Prostate gland (tissue), 2 donors: ENCODE results near the gene UBC. TPM values are rescaled to one million over a fixed set of nuclear protein-coding genes. Genes with fewer than 3 reads are reported as not detected.

Source experiments
- DNase-seq: peaks from one replicate; pipeline ENCODE4 v3.0.0-alpha.2; 2019; ENCODE audit warnings: low spot score
- H3K27ac ChIP-seq, 2 donors: fragments of 200-600 bp; sonication (generic); 2 replicates each; pipeline ENCODE4 v1.5.1; 2017 to 2019
- H3K27me3 ChIP-seq: fragments of 200-600 bp; sonication (generic); replicated peaks from 2 replicates; pipeline ENCODE4 v1.5.1; 2019; ENCODE audit not compliant: insufficient read depth
- H3K36me3 ChIP-seq, 2 donors: fragments of 200-600 bp; sonication (generic); 1 replicate in 1 of 2; 2 replicates in 1 of 2; pipeline versions ENCODE4 v1.5.1 to v1.8.1; 2017 to 2019
- H3K4me1 ChIP-seq: fragments of 200-600 bp; sonication (generic); replicated peaks from 2 replicates; pipeline ENCODE4 v1.5.1; 2019
- H3K4me3 ChIP-seq, 2 donors: fragments of 200-600 bp; sonication (generic); 2 replicates each; pipeline ENCODE4 v1.5.1; 2017 to 2019
- H3K9me3 ChIP-seq: fragments of 200-600 bp; sonication (generic); 2 replicates; pipeline ENCODE4 v1.5.1; 2017
- CTCF ChIP-seq, 4 experiments: fragments of 200-600 bp in 2 of 4; fragments of 450-650 bp in 2 of 4; sonication (generic) in 2 of 4; IDR thresholded peaks; 1 replicate in 3 of 4; 2 replicates in 1 of 4; pipeline ENCODE4 v1.5.1; 2016 to 2019; ENCODE audit warnings: antibody characterized with exemption in 4 of 4, mild to moderate bottlenecking in 2 of 4, moderate library complexity in 2 of 4
- POLR2A ChIP-seq: fragments of 450-650 bp; IDR thresholded peaks from one replicate; pipeline ENCODE4 v1.6.1; 2016; ENCODE audit warnings: antibody characterized with exemption, mild to moderate bottlenecking
- POLR2AphosphoS5 ChIP-seq: sonication (generic); formaldehyde crosslinking; IDR thresholded peaks from one replicate; pipeline ENCODE4 v1.6.1; 2017; ENCODE audit warnings: antibody characterized with exemption
- WGBS: methylation state at CpG from one replicate; pipeline ENCODE4 v1.1.5; 2018; 5-methylcytosine and 5-hydroxymethylcytosine counted together
- intact Hi-C: fragments of 100-400 bp; cut with DNase I; formaldehyde crosslinking; loops from one replicate; pipeline ENCODE4 v1.14.2; 2022
- microRNA-seq: library from miRNA; unstranded; fragments of <30 nt; microRNA quantifications from one replicate; pipeline ENCODE4, GENCODE V29; 2016
- small RNA-seq, 2 donors: library from RNA; depleted of rRNA; stranded (forward); fragments of <200 nt; gene quantifications; one replicate each; pipeline ENCODE3, GENCODE V24; 2016
- total RNA-seq, 2 donors: library from RNA; depleted of rRNA; stranded (reverse); fragments of >200 nt; gene quantifications; one replicate each; pipeline ENCODE4 v1.1.0, GENCODE V29; 2016

The UBC gene
- total RNA-seq, 2 donors from 2014 or later = 854 to 1,154 TPM

GRCh38 chr12:124863416-124864325, 50.8 kb downstream of the UBC start, which contains the start of gene SCARB1:
TSS of gene SCARB1 (minus strand) at chr12:124863864. CDS start at chr12:124863720, 144 bp downstream.
- Histone ChIP-seq H3K4me1 (no peaks in the 10 kb centered on the region), H3K9me3 (no peaks in the 10 kb centered on the region), H3K36me3 (no peaks in the 10 kb centered on the region), H3K27ac (peak within 1 kb of the TSS; percentile 59 to 62), H3K27me3 (no peaks in the 10 kb centered on the region), H3K4me3 (peak within 1 kb of the TSS; percentile 55 to 58)
- TF ChIP-seq POLR2A (peak; percentile 60), CTCF (IDR thresholded peaks at IDR 0.05) (peak in 1 of 4 experiments; percentile 18), POLR2AphosphoS5 (peak; percentile 28)
- intact Hi-C loops = no loop called here
- DNase-seq = peak; percentile 76
- under 1% methylated on average over 26 of the region's 89 CpGs for WGBS

- peak overlapping the region; percentile 55 to 58 for H3K4me3 ChIP-seq
- 23% methylated on average over 21 of the region's 22 CpGs for WGBS
Measured at GRCh38 chr12:124862768-124863415, 51.6 kb downstream of the UBC start.

GRCh38 chr12:124861898-124862676, 52.4 kb downstream of the UBC start:
- TF ChIP-seq POLR2AphosphoS5 (no peak), POLR2A (no peak), CTCF (IDR thresholded peaks at IDR 0.05) (no peak)
- 84% methylated on average over 8 of the region's 8 CpGs for WGBS
- H3K4me3 ChIP-seq = no peak overlapping the region
- no peaks in the 10 kb centered on the region for H3K27me3 ChIP-seq
- H3K36me3 ChIP-seq = no peaks in the 10 kb centered on the region
- no peak for DNase-seq
- no peaks in the 10 kb centered on the region for H3K4me1 ChIP-seq
- H3K27ac ChIP-seq = no peak overlapping the region
- H3K9me3 ChIP-seq = no peaks in the 10 kb centered on the region
- intact Hi-C loops = no loop called here

More at GRCh38 chr12:124862768-124863415, 51.6 kb downstream of the UBC start:
- H3K36me3 ChIP-seq = no peaks in the 10 kb centered on the region
- intact Hi-C loops = no loop called here
- H3K4me1 ChIP-seq = no peaks in the 10 kb centered on the region
- TF ChIP-seq POLR2AphosphoS5 = no peak
- no peak for TF ChIP-seq POLR2A
- no peak for TF ChIP-seq CTCF (IDR thresholded peaks at IDR 0.05)
- no peaks in the 10 kb centered on the region for H3K27me3 ChIP-seq
- no peaks in the 10 kb centered on the region for H3K9me3 ChIP-seq
- H3K27ac ChIP-seq = peak overlapping the region; percentile 59
- peak; percentile 14 for DNase-seq

Small RNAs within 50 kb of the gene (microRNA-seq; reads per million reads assigned to microRNA genes)
- 0.42 reads per million for gene MIR5188

Small RNAs within 50 kb of the gene (small RNA-seq; reads per million reads assigned to genes)
- gene MIR5188 = 0 reads per million in 2 donors
- gene RNU6-927P = 0 reads per million in 2 donors

Other genes starting within 250 kb of the UBC start
- 10 to 100 TPM; 28.0 to 44.4 TPM for gene SCARB1, start 50.8 kb downstream of the UBC start, total RNA-seq
- 10 to 100 TPM in 1 of 2 donors, 1 to 10 TPM in 1; 9.8 to 15.8 TPM for gene DHX37, start 74.5 kb upstream of the UBC start, total RNA-seq
- gene BRI3BP, start 79.0 kb upstream of the UBC start, total RNA-seq = 1 to 10 TPM; 3.4 to 8.6 TPM
- gene AACS, start 150.8 kb upstream of the UBC start, total RNA-seq = 10 to 100 TPM; 20.4 to 21.0 TPM